ENCODE measurements around the gene BET1.

GRCh38 chr7:94011714-94012353 is 7.7 kb upstream of the BET1 start:
- TF ChIP-seq POLR2A (IDR thresholded peaks at IDR 0.05; ENCODE audit: borderline replicate concordance, extremely low read depth, insufficient read depth, insufficient read length) (no peak), CTCF (IDR thresholded peaks at IDR 0.05 in 2 of 3, conservative IDR thresholded peaks at IDR 0.05 in 1 of 3; ENCODE audit: borderline replicate concordance in 1 of 3, insufficient read depth in 1 of 3, low read depth in 2 of 3, low read length in 2 of 3) (no peak), MAX (IDR thresholded peaks at IDR 0.05) (no peak), FOSL1 (IDR thresholded peaks at IDR 0.05; ENCODE audit: low read depth) (no peak), EZH2 (IDR thresholded peaks at IDR 0.05) (no peak), POLR2AphosphoS5 (IDR thresholded peaks at IDR 0.05; ENCODE audit: low read depth, low read length) (no peak), CBX3 (IDR thresholded peaks at IDR 0.05; ENCODE audit: low read depth) (no peak), ZNF274 (IDR thresholded peaks at IDR 0.05; ENCODE audit: low read depth, low read length) (no peak)
- TF ChIP-seq, protein P1, sequence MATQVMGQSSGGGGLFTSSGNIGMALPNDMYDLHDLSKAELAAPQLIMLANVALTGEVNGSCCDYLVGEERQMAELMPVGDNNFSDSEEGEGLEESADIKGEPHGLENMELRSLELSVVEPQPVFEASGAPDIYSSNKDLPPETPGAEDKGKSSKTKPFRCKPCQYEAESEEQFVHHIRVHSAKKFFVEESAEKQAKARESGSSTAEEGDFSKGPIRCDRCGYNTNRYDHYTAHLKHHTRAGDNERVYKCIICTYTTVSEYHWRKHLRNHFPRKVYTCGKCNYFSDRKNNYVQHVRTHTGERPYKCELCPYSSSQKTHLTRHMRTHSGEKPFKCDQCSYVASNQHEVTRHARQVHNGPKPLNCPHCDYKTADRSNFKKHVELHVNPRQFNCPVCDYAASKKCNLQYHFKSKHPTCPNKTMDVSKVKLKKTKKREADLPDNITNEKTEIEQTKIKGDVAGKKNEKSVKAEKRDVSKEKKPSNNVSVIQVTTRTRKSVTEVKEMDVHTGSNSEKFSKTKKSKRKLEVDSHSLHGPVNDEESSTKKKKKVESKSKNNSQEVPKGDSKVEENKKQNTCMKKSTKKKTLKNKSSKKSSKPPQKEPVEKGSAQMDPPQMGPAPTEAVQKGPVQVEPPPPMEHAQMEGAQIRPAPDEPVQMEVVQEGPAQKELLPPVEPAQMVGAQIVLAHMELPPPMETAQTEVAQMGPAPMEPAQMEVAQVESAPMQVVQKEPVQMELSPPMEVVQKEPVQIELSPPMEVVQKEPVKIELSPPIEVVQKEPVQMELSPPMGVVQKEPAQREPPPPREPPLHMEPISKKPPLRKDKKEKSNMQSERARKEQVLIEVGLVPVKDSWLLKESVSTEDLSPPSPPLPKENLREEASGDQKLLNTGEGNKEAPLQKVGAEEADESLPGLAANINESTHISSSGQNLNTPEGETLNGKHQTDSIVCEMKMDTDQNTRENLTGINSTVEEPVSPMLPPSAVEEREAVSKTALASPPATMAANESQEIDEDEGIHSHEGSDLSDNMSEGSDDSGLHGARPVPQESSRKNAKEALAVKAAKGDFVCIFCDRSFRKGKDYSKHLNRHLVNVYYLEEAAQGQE (IDR thresholded peaks at IDR 0.05; ENCODE audit: low read depth): no peak
- TF ChIP-seq, protein P2, sequence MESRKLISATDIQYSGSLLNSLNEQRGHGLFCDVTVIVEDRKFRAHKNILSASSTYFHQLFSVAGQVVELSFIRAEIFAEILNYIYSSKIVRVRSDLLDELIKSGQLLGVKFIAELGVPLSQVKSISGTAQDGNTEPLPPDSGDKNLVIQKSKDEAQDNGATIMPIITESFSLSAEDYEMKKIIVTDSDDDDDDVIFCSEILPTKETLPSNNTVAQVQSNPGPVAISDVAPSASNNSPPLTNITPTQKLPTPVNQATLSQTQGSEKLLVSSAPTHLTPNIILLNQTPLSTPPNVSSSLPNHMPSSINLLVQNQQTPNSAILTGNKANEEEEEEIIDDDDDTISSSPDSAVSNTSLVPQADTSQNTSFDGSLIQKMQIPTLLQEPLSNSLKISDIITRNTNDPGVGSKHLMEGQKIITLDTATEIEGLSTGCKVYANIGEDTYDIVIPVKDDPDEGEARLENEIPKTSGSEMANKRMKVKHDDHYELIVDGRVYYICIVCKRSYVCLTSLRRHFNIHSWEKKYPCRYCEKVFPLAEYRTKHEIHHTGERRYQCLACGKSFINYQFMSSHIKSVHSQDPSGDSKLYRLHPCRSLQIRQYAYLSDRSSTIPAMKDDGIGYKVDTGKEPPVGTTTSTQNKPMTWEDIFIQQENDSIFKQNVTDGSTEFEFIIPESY (IDR thresholded peaks at IDR 0.05; ENCODE audit: extremely low read depth, insufficient replicate concordance, low read length): no peak

All from HCT116 (cell line).